Type B pancreatic cell (in vitro differentiated cells): Measurements from ENCODE around the gene AMBRA1. TPM values are rescaled to one million over a fixed set of nuclear protein-coding genes. Genes with fewer than 3 reads are reported as not detected.

Experiments
- DNase-seq: peaks from one replicate; pipeline ENCODE4 v3.0.0; 2021; ENCODE audit warnings: mixed read lengths; ENCODE audit not compliant: unreplicated experiment; ENCODE audit errors: extremely low spot score
- H3K27ac Mint-ChIP-seq: 2 replicates; pipeline ENCODE4 v1.8.0; 2021; ENCODE audit warnings: mild to moderate bottlenecking, mixed read lengths
- H3K27me3 Mint-ChIP-seq: 2 replicates; pipeline ENCODE4 v1.8.0; 2021; ENCODE audit warnings: mixed read lengths
- H3K36me3 Mint-ChIP-seq: 2 replicates; pipeline ENCODE4 v1.8.0; 2021; ENCODE audit warnings: mixed read lengths
- H3K4me1 Mint-ChIP-seq: one replicate; pipeline ENCODE4 v1.8.0; 2021; ENCODE audit warnings: mixed read lengths; ENCODE audit not compliant: unreplicated experiment
- H3K4me3 Mint-ChIP-seq: 2 replicates; pipeline ENCODE4 v1.8.0; 2021; ENCODE audit warnings: mild to moderate bottlenecking, mixed read lengths
- H3K9me3 Mint-ChIP-seq: 2 replicates; pipeline ENCODE4 v1.8.0; 2021; ENCODE audit warnings: mixed read lengths
- CTCF ChIP-seq: fragments of 200-600 bp; sonication (generic); conservative IDR thresholded peaks from 2 replicates; pipeline ENCODE4 v1.5.0; 2021; ENCODE audit warnings: antibody characterized with exemption, mild to moderate bottlenecking
- total RNA-seq: library from RNA; stranded (reverse); gene quantifications from 2 replicates; pipeline ENCODE4 v1.2.1, GENCODE V29; 2021; ENCODE audit warnings: low replicate concordance

AMBRA1 gene
- total RNA-seq, 1 donor from 2014 or later: 38.8 TPM

GRCh38 chr11:46378296-46378695 is 215.5 kb downstream of the AMBRA1 start:
- Mint-ChIP-seq H3K27ac (peak overlapping the region; percentile 65), H3K36me3 (peaks cover 5% of the 10 kb centered on the region), H3K27me3 (no peaks in the 10 kb centered on the region), H3K4me1 (peaks cover 3% of the 10 kb centered on the region), H3K9me3 (no peaks in the 10 kb centered on the region), H3K4me3 (no peak overlapping the region)
- no peak for DNase-seq
- no peak for TF ChIP-seq CTCF

GRCh38 chr11:46377831-46378230 is 216.0 kb downstream of the AMBRA1 start:
- H3K4me3 Mint-ChIP-seq: no peak overlapping the region
- H3K4me1 Mint-ChIP-seq: peaks cover 3% of the 10 kb centered on the region
- H3K9me3 Mint-ChIP-seq: no peaks in the 10 kb centered on the region
- H3K36me3 Mint-ChIP-seq: peaks cover 5% of the 10 kb centered on the region
- H3K27me3 Mint-ChIP-seq: no peaks in the 10 kb centered on the region
- DNase-seq: no peak
- TF ChIP-seq CTCF: no peak
- no peak overlapping the region for H3K27ac Mint-ChIP-seq

- no peak for DNase-seq
- Mint-ChIP-seq H3K4me3 (no peak overlapping the region), H3K4me1 (peaks cover 3% of the 10 kb centered on the region), H3K27me3 (no peaks in the 10 kb centered on the region), H3K27ac (no peak overlapping the region), H3K36me3 (peaks cover 5% of the 10 kb centered on the region), H3K9me3 (no peaks in the 10 kb centered on the region)
- no peak for TF ChIP-seq CTCF
These were observed 216.5 kb downstream of the AMBRA1 start for GRCh38 chr11:46377290-46377689.

- peaks cover 5% of the 10 kb centered on the region for H3K36me3 Mint-ChIP-seq
- H3K4me1 Mint-ChIP-seq: peaks cover 3% of the 10 kb centered on the region
- DNase-seq: no peak
- no peaks in the 10 kb centered on the region for H3K27me3 Mint-ChIP-seq
- no peaks in the 10 kb centered on the region for H3K9me3 Mint-ChIP-seq
- no peak overlapping the region for H3K27ac Mint-ChIP-seq
- no peak for TF ChIP-seq CTCF
- H3K4me3 Mint-ChIP-seq: no peak overlapping the region
These were observed 217.4 kb downstream of the AMBRA1 start for GRCh38 chr11:46376258-46377050.

GRCh38 chr11:46375392-46376101 is 218.3 kb downstream of the AMBRA1 start:
- no peaks in the 10 kb centered on the region for H3K9me3 Mint-ChIP-seq
- H3K4me1 Mint-ChIP-seq: peaks cover 3% of the 10 kb centered on the region
- H3K27ac Mint-ChIP-seq: no peak overlapping the region
- H3K27me3 Mint-ChIP-seq: no peaks in the 10 kb centered on the region
- H3K4me3 Mint-ChIP-seq: no peak overlapping the region
- TF ChIP-seq CTCF: no peak
- peaks cover 5% of the 10 kb centered on the region for H3K36me3 Mint-ChIP-seq
- no peak for DNase-seq
